GM19239 (cell line): ENCODE measurements around the gene ZNF587.
A peak's percentile ranks its signal among the peaks of the same experiment; 100 is the strongest.
"Not testable (repeated sequence)": the region's sequence is repeated elsewhere in the genome, so short reads cannot be mapped to it uniquely, and the experiment has no call there.

Source experiments
- DNase-seq: peaks from one replicate; pipeline ENCODE4 v3.0.0; 2011; ENCODE audit warnings: low spot score; ENCODE audit not compliant: insufficient read length
- FAIRE-seq: peaks from 2 replicates; lab custom pipeline; 2011; peaks lifted over from hg19 to GRCh38; lab: Jason Lieb, UNC

Gene ZNF587

DNA sequence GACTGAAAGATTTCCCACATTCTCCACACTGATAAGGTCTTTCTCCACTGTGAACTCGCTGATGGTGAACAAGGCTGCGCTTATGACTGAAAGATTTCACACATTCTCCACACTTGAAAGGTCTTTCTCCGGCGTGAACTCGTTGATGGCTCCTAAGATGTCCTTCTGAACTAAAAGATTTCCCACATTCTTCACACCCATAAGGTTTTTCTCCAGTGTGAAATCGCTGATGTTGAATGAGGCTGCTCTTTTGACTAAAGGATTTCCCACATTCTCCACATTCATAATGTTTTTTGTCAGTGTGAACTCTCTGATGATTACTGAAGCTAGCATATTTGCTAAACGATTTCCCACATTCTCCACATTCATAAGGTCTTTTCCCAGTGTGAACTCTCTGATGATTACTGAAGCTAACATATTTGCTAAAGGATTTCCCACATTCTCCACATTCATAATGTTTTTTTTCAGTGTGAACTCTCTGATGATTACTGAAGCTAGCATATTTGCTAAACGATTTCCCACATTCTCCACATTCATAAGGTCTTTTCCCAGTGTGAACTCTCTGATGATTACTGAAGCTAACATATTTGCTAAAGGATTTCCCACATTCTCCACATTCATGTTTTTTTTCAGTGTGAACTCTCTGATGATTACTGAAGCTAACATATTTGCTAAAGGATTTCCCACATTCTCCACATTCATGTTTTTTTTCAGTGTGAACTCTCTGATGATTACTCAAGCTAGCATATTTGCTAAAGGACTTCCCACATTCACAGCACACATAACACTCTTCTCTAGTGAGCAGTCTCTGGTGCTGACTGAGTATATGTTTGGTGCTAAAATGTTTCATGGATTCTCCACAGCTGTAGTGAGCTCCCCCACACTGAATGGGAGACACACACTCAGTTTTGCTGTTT is 24.5 kb downstream of the ZNF587 start:
- DNase-seq, FAIRE-seq: not testable (repeated sequence)

DNA sequence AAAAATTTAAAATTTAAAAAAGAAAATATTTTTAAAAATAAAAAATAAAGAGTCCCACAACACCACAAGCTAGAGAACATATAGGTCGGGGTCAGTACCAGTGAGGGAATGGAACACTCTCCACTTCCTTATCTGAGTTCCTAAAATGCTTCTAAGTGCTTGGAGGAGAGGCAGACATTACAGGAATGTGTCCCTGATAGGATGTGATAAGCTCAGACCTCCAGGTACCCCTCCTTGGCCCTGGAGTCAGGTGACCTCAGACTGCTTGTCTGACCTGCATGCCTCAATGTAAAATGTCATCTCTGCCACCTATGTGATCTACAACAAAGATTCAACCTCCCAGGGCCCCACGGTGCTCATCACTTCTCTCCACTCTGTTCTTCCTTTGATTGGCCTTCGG is 36.4 kb downstream of the ZNF587 start:
- FAIRE-seq: no peak
- DNase-seq: no peak

GRCh38 chr19:57887195-57887941 is 37.7 kb downstream of the ZNF587 start:
- DNase-seq: no peak
- no peak for FAIRE-seq

DNA sequence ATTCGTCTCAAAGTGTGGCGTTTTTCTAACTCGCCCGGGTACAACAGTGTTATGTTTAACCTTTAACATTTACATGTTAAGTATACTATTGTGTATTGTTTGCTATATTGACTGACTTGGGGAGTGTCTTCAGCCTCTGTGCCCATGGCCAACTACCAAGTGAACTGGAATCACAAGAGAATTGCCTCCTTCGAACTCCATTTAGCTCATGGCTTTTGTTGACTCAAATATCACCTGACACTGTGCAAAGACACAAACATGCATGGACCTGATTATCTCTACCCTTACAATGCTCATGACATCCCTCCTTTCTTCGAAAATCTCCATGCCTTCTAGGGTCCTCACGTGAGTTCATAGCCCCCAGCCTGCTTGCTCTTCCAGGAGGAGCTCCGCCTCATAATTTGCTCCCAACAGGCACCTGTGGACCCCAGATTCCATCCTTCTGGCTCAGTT is 38.5 kb downstream of the ZNF587 start:
- no peak for FAIRE-seq
- DNase-seq: no peak

- no peak for FAIRE-seq
- peak; percentile 30 for DNase-seq
Measured at GRCh38 chr19:57888560-57889231, 39.0 kb downstream of the ZNF587 start, which contains the start of gene ZNF814. Gene ZNF814, minus strand, starts transcription at chr19:57889037. Its CDS starts 235 bp downstream, at chr19:57888802.

- not testable (repeated sequence) for DNase-seq, FAIRE-seq
Measured at GRCh38 chr19:57890706-57891105, 41.0 kb downstream of the ZNF587 start.

- DNase-seq: no peak
Measured at GRCh38 chr19:57900311-57900710, 50.7 kb downstream of the ZNF587 start.

GRCh38 chr19:57903618-57904184 is 54.0 kb downstream of the ZNF587 start:
- no peak for DNase-seq
- no peak for FAIRE-seq

More at GRCh38 chr19:57900311-57900710, 50.7 kb downstream of the ZNF587 start:
- no peak for FAIRE-seq

- FAIRE-seq: no peak
- no peak for DNase-seq
Measured at GRCh38 chr19:57905258-57905657, 55.6 kb downstream of the ZNF587 start.

DNA sequence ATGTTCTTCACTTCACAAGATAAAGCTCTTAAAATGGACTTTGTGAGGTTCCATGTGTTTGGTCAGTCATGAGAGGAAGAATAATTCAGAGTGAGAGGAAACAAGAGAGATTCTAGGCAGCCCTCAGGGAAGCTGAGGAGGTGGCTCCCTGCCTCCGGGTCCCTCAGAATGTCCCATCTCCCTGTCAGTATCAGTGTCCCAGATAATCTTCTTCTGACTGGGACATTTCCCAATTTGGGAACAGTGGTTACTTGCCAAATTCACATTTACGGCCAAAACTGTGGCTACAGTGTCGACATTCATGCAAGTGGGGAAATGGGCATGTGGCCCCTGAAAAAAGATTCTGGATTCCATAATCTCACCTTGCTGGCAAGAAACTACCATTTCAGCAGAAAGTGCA is 57.7 kb downstream of the ZNF587 start:
- FAIRE-seq: no peak
- DNase-seq: no peak

- FAIRE-seq (no peak), DNase-seq (no peak)
Measured at GRCh38 chr19:57914531-57914930, 64.9 kb downstream of the ZNF587 start.
